Upper lobe of left lung (tissue), 4 donors: ENCODE measurements around the gene SVEP1.

Experiments
- CTCF ChIP-seq, 6 experiments: fragments of 450-650 bp in 4 of 6; fragments of 200-600 bp in 2 of 6; sonication (generic) in 2 of 6; IDR thresholded peaks; one replicate each; pipeline ENCODE4 v1.5.1; 2016 to 2019; ENCODE audit warnings: antibody characterized with exemption in 6 of 6
- POLR2AphosphoS5 ChIP-seq, 2 donors: sonication (generic); formaldehyde crosslinking; IDR thresholded peaks; one replicate each; pipeline ENCODE4 v1.5.1; 2017; ENCODE audit warnings: antibody characterized with exemption in 2 of 2

GRCh38 chr9:110389148-110389750, 190.3 kb downstream of the SVEP1 start:
- no peak for TF ChIP-seq CTCF (IDR thresholded peaks at IDR 0.05)
- no peak for TF ChIP-seq POLR2AphosphoS5 (IDR thresholded peaks at IDR 0.05)
